A673 (cell line): ENCODE measurements around the gene TTLL4. TPM values are rescaled to one million over a fixed set of nuclear protein-coding genes. Genes with fewer than 3 reads are reported as not detected.

Experiments
- BruUV-seq: library from RNA; stranded (reverse); fragments of 400-500 nt; replicated peaks from 2 replicates; lab custom pipeline; 2021; lab: Mats Ljungman, UMichigan
- CTCF ChIA-PET: fragments of 300-600 bp; sonication (Branson Sonifier 250); formaldehyde crosslinking; loops from one replicate; lab custom pipeline; 2022; ENCODE audit warnings: antibody characterized with exemption; lab: Charles Lee
- POLR2A ChIA-PET: fragments of 300-600 bp; sonication (Branson Sonifier 250); formaldehyde crosslinking; loops from one replicate; lab custom pipeline; 2022; ENCODE audit warnings: antibody characterized with exemption; ENCODE audit not compliant: low non-redundant PET; lab: Charles Lee
- DNase-seq: peaks from one replicate; pipeline ENCODE4 v3.0.0-alpha.2; 2015; ENCODE audit warnings: low spot score
- H3K27ac ChIP-seq: fragments of 200-600 bp; sonication (generic); 2 replicates; pipeline ENCODE4 v1.5.1; 2016; ENCODE audit warnings: mixed run types, low read depth, mild to moderate bottlenecking, mixed read lengths, antibody characterized with exemption, low read length; ENCODE audit not compliant: poor library complexity, severe bottlenecking
- H3K27me3 ChIP-seq: fragments of 200-600 bp; sonication (generic); replicated peaks from 2 replicates; pipeline ENCODE4 v1.6.1; 2017; ENCODE audit warnings: mixed run types, low read depth, mild to moderate bottlenecking, mixed read lengths, antibody characterized with exemption, low read length; ENCODE audit not compliant: insufficient read depth, poor library complexity
- H3K36me3 ChIP-seq: fragments of 200-600 bp; sonication (generic); 2 replicates; pipeline ENCODE4 v1.6.1; 2016; ENCODE audit warnings: mixed run types, mild to moderate bottlenecking, mixed read lengths, antibody characterized with exemption, low read length; ENCODE audit not compliant: insufficient read depth, poor library complexity, severe bottlenecking
- H3K4me1 ChIP-seq: fragments of 200-600 bp; sonication (generic); 2 replicates; pipeline ENCODE4 v1.6.1; 2017; ENCODE audit warnings: mixed run types, mild to moderate bottlenecking, mixed read lengths, antibody characterized with exemption, low read length; ENCODE audit not compliant: insufficient read depth, poor library complexity, severe bottlenecking
- H3K4me3 ChIP-seq: fragments of 200-600 bp; sonication (generic); 2 replicates; pipeline ENCODE4 v1.5.1; 2016; ENCODE audit warnings: low read depth, mixed run types, mild to moderate bottlenecking, mixed read lengths, low read length; ENCODE audit not compliant: poor library complexity, severe bottlenecking
- H3K9me3 ChIP-seq: fragments of 200-600 bp; sonication (generic); 2 replicates; pipeline ENCODE4 v1.6.1; 2016; ENCODE audit warnings: mixed run types, low read depth, mild to moderate bottlenecking, mixed read lengths, antibody characterized with exemption, low read length; ENCODE audit not compliant: poor library complexity, severe bottlenecking
- CTCF ChIP-seq: fragments of 300-800, 200-600 bp; sonication (generic); conservative IDR thresholded peaks from 2 replicates; pipeline ENCODE4 v1.5.1; 2017; ENCODE audit warnings: low read depth, mild to moderate bottlenecking, antibody characterized with exemption, low read length, moderate library complexity, mixed read lengths
- EZH2 ChIP-seq: fragments of 200-600 bp; sonication (generic); IDR thresholded peaks from 2 replicates; pipeline ENCODE4 v1.6.1; 2017; ENCODE audit warnings: borderline replicate concordance, low read depth, mild to moderate bottlenecking, mixed read lengths, antibody characterized with exemption, low read length; ENCODE audit not compliant: poor library complexity, severe bottlenecking
- intact Hi-C: fragments of 100-400 bp; cut with micrococcal nuclease; formaldehyde crosslinking; loops from one replicate; pipeline ENCODE4 v1.10.0; 2022; ENCODE audit not compliant: unreplicated experiment
- total RNA-seq: library from RNA; stranded (reverse); gene quantifications from 2 replicates; pipeline ENCODE4 v1.2.3, GENCODE V29; 2021

The TTLL4 gene
- total RNA-seq, 1 experiment from 2014 or later: 100 TPM

GRCh38 chr2:218744615-218745014 is 34.0 kb downstream of the TTLL4 start:
- Histone ChIP-seq H3K27ac (no peak overlapping the region), H3K27me3 (no peaks in the 10 kb centered on the region), H3K36me3 (peaks cover 75% of the 10 kb centered on the region), H3K4me3 (no peak overlapping the region), H3K9me3 (no peaks in the 10 kb centered on the region), H3K4me1 (no peaks in the 10 kb centered on the region)
- TF ChIP-seq CTCF (no peak), EZH2 (no peak)
- intact Hi-C loops: no loop called here
- no TSS peak for BruUV-seq
- CTCF ChIA-PET: no interaction called here
- no peak for DNase-seq
- POLR2A ChIA-PET: no interaction called here

GRCh38 chr2:218745160-218745558 is 34.5 kb downstream of the TTLL4 start:
- no peaks in the 10 kb centered on the region for H3K4me1 ChIP-seq
- no peaks in the 10 kb centered on the region for H3K9me3 ChIP-seq
- H3K27me3 ChIP-seq: no peaks in the 10 kb centered on the region
- intact Hi-C loops: no loop called here
- POLR2A ChIA-PET: no interaction called here
- peaks cover 75% of the 10 kb centered on the region for H3K36me3 ChIP-seq
- TF ChIP-seq EZH2: no peak
- TF ChIP-seq CTCF: no peak
- DNase-seq: no peak
- BruUV-seq: no TSS peak
- H3K27ac ChIP-seq: no peak overlapping the region
- H3K4me3 ChIP-seq: no peak overlapping the region
- CTCF ChIA-PET: no interaction called here

- CTCF ChIA-PET: no interaction called here
- Histone ChIP-seq H3K4me1 (no peaks in the 10 kb centered on the region), H3K27ac (no peak overlapping the region), H3K4me3 (no peak overlapping the region), H3K27me3 (no peaks in the 10 kb centered on the region), H3K36me3 (peaks cover 76% of the 10 kb centered on the region), H3K9me3 (no peaks in the 10 kb centered on the region)
- BruUV-seq: no TSS peak
- TF ChIP-seq EZH2 (no peak), CTCF (no peak)
- DNase-seq: no peak
- intact Hi-C loops: no loop called here
- POLR2A ChIA-PET: no interaction called here
Measured at GRCh38 chr2:218745559-218746469, 35.2 kb downstream of the TTLL4 start.
